HG02763 (cell line): ENCODE data around the gene FCHSD2.

Experiments
- ATAC-seq: cut with Tn5 transposase; IDR thresholded peaks from one replicate; pipeline ENCODE4 v1.9.1; 2021; ENCODE audit warnings: mild to moderate bottlenecking, moderate library complexity; ENCODE audit not compliant: unreplicated experiment

FCHSD2 gene

DNA sequence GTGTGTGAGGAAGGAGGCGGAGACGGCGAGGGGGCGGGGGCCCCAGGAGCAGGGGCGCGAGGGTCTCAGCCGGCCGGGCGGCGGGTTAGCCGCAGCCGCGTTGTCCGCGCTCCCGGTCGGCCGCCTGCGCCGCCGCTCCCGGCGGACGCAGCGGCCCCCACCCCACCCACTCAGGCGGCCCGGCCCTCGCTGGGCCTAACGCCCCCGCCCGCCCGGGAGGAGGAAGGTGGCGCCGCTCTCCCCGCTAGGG, at the start of gene FCHSD2:
FCHSD2 (minus strand) TSS at position 191 of the 250 bp plus-strand sequence. CDS start 441 bp downstream, outside the sequence.
- no peak for ATAC-seq

DNA sequence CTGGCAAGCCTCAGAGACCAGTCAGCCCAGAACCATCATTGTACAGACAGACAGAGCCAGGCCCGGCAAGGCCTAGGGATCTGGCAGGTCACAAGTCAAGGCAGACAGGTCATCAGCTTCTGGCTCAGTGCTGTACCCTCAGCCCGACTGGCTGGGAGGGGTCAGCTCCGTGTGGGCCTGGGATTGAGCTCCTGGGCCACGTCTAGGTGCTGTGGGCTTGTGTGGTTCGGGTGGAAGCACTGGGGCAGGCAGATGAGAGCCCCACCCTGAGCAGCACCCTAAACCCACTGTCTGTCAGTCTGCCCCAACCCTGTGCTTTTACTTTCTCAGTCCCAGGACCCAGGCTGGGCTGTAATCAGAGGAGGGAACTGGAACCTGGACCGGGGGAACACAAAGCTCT, 49.0 kb upstream of the FCHSD2 start:
- ATAC-seq: no peak

DNA sequence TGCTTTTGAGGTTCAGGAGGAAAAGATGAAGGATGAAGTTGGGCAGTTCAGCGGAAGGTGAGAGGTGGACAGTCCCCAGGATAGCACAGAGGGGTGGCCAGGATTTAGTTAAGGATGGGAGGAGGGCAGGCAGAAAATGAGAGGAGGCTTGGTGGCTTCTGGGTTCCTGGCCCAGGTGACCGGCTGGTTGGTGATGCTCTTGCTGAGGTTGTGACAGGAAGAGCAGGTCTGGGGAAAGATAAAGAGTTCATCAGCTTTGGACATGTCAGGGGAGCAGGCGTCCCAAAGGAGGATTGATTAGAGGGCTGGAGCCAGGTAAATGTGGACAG, 48.4 kb upstream of the FCHSD2 start:
- ATAC-seq: no peak

DNA sequence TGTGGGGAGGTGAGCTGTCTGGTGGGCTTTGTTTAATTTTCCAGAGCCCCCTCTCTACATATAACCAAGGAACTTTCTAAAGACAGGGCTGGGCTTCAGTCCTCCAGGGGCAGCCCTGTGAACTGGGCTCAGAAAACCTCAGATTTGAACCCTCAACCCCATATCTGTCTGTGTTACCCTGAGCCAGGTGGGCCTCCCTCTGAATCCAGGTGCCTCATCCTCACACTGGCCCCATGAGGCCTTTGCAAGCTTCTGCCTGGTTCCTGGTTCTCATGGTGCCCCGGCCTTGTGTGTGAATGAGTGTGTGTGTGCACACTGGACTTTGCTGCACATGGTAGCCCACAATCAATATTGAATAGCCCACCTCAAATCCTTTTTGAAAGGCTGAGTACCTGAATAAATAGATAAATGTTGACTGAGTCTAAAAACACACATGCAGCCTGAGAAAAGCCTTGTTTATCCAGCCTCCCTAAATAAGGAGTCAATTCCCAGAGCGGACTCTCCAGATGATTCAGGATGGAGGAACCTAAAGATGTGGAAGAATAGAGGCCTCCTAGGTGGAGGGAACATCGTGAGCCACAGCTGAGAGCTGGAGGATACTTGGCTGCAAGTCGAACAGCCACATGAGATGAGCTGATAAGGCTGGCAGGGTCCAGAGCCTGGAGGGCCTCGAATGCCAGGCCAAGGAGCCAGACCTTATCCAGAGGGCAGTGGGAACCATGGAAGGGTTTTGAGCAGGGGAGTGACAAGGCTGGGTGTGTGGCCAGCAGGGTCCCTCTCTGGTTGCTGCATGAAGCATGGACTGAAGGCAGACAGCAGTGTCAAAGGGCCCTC, 47.8 kb upstream of the FCHSD2 start:
- no peak for ATAC-seq

DNA sequence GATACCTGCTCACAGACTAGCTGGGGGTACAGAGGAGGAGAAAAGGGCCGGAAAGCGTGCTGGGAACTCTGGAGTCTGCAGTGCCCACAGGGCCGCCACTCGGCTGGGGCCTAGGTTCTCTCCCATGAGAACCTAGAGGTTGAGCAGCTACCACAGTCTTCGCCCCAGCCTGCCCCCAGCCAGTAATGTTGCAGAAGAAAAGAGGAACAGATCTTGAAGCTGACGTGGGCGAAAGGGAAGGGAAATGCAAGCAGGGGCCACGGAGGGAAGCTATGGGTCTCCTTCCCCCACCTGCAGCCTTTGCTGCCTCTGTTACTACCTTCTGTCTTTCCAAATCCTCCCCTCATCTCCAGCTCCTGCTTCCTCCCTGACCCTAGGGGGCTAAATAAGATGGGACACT, 47.2 kb upstream of the FCHSD2 start:
- ATAC-seq: no peak

DNA sequence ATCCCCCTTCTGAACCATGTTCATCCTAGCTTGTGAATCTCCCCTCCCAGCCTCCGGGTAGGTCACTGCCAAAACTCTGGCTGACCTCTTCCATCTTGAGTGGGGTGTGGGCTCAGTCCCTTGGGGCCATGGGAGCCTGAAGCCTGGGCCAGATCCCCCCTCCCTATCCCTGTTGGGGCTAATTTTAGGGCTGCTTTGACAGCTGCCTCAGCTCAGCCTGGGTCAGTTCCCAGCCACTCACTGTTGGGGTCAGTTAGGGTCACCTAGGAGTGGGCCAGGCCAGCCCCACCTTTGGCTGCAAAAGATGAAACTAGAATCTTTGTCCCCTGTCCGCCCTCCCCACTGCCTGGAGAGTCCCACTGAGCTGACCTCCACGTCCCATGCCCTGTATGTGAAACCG, 46.2 kb upstream of the FCHSD2 start:
- ATAC-seq: no peak

DNA sequence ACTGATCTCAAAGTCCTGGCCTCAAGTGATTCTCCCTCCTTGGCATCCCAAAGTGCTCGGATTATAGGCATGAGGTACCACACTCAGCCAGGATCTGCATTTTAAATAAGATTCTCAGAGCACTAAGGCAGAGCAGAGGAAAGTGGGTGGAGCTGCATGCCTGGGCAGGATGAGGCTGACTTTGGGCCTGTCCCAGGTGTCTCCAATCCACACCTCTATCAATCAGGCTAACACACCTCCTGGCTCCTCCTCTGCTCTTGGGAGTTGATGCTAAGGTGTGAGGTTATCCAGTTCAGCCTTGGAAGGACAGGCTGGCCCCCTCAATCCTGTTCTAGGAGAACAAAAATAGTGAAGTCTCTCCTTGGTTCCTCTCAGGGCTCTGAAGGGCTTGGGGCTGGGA, 45.7 kb upstream of the FCHSD2 start:
- ATAC-seq: no peak

DNA sequence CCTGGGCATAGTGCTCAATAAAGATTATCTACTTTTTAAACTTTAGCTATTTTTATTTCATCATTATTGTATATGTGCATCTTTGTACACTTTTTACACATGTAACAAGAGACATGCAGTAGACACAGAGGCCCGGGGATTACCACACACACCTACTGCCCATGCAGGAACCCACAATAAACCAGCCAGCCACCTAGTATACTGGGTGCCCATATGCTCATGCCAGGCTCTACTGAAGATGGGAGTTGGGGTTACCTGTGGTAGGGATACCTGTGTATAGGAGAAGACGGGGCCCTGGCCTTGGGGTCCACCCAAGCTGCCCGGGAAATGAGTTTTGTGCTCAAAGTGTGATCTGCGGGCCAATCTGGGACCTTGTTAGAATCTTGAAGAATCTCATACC, 44.8 kb upstream of the FCHSD2 start:
- no peak for ATAC-seq

DNA sequence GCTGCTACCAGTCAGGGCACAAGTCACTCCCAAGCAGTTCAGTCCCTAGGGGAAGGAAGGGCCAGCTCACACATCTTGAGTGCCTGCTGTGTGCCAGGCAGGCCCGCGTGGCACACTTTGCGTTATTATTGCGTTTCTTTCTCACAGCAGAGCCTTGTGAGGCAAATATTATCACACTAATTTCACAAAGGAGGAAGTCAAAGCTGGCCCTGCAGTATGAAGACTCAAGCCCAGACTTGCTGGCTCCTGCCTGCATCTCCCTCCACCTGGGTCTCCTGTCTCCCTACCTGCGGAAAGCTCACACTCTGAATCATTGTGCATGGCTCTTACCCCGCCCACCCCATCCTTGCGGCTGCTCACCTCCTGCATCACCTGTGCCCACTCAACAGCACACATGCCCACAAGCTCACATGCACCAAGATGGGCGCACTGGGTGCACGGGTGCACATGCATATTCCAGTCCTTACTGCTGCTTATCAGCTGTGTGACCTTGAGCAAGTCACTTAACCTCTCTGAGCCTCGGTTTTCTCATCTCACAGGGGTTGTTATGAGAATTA, 44.3 kb upstream of the FCHSD2 start:
- no peak for ATAC-seq

DNA sequence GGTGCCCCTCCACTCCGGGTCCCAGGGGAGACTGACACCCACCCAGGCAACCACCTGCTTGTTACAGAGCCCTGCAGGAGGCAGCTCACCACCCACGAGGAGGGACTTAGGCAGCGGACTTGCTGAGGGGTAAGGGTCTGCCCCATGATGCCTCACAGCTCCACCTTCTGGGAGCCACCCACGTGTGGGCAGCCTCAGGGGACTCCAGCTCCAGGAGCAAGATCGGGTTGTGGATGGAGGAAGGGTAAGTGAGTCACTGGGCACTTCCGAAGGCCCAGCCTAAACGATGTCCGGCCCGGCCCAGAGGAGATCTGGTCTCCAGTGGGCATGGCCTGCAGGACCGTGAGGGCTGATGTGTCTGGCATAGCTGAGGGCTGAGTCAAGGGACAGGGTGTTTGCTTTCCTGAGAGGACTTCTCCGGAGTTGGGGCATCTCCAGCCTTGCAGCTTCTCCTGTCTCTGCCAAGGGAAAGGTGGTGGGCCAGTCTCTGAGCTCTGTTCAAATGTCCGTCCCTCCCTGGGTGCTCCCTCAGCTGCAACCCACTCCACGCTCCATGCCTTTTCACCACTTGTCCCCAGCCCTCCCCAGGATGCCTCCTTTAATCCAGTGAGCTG, 43.7 kb upstream of the FCHSD2 start:
- no peak for ATAC-seq

DNA sequence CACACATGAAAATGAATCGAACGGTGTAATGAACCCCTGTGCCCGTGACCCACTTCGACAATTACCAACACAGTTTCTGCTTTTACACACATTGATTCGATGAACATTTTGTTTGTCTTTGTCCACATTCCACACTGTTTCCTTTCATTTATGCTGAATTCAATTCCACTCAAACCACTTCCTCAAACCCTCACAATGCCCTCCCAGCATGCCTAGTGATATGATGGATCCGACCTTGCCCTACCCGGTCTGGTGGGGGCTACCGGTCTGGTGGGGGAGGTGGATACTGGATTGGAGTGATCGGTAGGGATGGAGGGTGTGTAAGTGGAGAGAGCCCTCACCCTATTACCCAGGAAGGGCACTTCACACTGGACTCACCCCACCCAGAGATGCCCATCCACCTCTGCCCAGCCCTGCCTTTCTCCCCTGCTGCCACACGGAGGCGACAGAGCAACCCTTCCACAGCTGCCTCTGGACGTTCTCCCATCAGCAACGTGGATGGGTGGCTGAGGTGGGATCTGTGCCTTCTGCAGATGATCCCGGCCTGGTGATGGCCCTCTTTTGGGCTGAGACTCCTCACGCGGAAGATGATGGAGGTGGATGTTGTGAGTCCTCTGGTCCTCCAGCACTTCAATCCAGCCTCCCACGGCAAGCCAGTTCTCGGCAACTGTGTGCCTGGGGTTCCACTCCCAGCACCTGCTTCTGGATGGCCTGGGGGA, 43.0 kb upstream of the FCHSD2 start:
- ATAC-seq: no peak

DNA sequence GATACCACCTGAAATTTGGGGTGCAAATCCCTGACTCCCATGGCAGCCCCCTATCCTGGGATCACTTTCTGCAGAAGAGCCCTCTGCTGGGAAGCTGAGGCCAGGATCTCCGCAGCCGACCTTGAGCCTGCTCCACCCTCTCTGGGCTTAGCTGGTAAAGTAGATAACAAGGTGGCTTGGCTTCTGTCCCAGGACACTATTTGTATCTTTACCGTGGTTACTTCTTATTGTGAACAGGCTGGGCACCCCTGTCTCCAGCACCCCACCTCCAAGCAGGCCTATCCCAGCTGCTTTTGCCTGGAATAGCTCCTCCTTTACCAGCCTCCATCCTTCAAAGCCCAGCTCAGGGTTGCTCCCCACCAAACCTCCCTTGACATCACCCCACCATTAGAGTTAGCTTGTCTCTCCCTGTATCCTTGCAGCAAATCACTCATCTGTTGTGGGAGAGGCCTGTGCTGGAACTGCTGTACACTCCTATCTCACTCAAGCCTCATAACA, 40.8 kb upstream of the FCHSD2 start:
- no peak for ATAC-seq

DNA sequence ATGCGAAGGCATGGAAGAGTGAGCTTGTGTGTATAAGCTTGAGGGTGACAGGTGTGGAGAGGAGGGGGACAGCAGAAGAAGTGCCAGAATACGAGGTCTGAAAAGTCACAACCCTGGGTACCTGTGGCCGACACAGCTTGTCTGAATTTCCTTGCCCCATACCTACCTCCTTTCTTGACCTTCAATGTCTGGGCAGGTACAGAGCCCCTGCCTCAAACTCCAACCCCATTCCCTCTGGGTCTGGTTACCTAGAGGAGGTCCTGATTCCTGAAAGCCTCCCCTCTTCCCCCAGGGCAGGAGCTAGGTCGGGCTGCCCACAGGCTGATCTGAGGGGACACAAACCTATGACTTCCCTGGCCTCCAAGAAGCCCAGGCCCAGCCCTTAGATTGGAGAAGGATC, 36.6 kb upstream of the FCHSD2 start:
- no peak for ATAC-seq

DNA sequence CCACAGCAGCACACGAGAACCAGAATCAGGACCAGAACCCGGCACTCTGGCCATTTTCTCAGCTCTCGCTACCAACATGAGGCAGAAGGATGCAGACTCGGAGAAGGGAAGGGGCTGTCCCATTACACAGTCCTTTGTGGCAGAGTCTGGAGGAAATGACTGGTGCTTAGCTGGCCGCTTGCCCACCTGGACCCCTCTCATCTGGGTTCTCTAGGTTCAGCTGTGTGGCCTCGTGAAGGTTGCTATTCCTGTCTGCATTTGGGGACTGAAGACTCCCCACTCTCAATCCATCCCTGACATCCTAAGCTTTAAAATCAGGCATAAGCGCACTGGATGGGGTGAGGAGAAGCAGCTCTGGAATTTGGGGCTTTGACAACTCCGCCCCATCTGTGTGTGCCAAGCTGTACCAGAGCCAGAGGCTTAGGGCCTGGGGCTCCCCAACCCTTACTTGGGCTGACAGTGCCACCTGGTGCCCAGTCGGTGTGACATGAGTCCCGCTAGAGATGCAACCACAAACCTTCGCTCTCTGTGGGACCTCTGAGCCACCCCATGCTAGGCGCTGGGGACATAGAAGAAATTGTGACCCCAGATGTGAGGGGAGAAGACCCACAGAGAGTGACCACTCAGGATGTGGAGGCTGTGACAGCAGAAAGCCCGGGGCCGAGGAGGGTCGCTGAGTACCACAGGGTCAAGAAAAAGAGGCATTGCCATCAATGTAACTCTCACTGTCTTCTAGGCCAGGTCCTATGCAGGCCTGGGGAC, 35.8 kb upstream of the FCHSD2 start:
- peak; percentile 67 for ATAC-seq

DNA sequence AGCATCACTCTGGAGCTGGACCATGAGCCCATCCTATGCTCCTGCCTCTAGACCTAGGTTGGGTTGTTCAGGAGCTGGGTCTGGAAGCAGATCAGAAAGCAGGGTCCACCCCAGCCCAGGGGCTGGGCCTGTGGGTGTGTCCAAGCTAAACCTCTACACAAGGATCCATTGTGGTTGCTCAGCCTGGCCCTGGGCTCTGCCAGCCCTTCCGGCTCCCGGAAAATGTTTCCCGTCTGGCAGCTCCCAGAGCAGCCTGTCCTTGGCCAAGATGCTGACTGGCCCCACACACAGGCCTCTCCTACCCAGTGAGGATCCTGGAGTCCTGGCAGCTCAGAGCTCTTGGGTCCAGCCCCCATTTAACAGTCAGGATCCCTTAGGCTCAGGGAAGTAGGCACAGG, 35.3 kb upstream of the FCHSD2 start:
- no peak for ATAC-seq

DNA sequence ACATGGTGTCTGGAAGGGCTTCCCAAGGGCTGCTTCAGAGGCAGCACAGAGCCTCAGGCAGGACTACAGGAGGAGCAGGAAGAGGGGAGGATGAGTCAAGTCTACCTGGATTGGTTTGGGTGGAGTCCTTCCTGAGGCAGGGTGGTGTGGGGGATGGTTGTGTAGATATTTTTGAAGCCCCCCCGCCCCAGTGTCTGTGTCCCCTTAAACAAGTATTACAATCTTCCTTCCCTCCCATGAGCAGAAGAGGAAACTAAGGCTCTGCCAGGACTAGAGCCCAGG, 34.7 kb upstream of the FCHSD2 start:
- ATAC-seq: no peak

DNA sequence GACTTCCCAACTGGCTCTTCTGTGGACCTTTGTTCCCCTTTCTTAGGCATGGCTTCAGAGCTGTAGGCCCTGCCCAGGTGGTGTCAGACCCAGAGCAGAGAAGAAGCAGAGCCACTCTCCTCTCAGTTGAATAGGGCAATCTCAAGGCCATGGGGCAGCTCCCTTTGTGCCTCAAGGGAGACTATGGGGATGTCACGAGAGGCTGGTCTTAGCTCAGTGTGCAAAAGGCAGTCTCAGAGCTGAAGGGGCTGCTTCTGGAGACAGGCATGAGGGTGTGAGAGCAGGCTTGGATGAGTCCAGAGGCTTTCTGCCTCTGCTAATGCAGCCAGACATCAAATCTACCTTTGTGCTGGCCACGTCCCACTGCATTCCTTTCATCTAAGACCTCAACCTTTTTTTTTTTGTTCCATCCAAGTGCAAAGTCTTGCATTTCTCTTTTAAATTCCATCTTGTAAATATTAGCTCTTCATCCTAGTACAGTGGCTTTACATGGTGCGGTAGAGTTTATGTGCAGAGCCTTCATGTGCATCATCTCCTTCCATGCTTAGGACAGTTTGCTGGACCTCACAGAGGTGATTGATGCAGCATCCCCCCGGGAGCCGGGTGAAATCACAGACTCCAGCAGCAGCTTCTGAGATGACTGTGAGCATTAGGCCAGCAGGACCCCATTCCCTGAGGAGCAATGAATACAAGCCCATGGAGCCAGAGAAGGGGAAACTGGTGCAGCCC, 34.2 kb upstream of the FCHSD2 start:
- ATAC-seq: no peak

DNA sequence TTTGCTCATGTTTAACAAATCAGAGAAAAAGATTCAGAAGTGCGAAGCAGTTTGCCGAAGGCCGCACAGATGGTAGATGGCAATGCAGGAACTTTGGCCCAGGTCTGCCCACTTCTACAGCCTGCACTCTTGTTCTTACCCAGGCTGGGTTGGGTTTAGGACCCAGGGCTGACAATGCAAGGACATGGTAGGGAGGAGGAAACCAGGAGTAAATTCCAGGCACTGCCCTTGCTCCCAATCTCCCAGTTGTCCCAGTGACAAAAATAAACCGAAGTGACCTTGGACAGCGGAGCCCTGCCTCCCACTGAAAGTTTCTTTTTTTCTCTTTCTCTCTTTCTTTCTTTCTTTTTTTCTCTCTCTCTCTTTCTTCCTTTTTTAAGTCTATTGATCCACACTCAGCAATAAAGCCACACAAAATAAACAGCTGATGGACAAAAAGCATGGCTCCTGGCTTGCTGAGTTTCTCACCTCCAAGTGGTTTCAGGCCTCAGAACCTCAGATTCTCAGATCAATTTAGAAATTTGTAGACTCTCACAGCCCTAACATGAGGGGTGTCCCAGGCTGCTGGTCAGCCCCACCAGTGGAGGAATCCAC, 33.5 kb upstream of the FCHSD2 start:
- no peak for ATAC-seq

DNA sequence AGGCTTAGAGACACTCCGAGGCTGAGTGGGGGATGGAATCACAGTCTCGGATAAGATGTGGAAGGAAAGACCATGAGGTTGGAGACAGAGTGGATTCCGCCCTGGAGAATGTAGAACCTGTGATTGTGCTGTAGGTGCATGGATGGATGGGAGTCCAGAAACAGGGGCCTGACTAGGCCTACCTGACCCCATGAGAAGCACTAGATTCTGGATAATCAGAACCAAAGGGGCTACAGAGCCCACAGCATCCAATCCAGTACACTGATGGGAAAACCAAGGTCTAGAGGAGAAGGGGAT, 32.3 kb upstream of the FCHSD2 start:
- ATAC-seq: no peak

DNA sequence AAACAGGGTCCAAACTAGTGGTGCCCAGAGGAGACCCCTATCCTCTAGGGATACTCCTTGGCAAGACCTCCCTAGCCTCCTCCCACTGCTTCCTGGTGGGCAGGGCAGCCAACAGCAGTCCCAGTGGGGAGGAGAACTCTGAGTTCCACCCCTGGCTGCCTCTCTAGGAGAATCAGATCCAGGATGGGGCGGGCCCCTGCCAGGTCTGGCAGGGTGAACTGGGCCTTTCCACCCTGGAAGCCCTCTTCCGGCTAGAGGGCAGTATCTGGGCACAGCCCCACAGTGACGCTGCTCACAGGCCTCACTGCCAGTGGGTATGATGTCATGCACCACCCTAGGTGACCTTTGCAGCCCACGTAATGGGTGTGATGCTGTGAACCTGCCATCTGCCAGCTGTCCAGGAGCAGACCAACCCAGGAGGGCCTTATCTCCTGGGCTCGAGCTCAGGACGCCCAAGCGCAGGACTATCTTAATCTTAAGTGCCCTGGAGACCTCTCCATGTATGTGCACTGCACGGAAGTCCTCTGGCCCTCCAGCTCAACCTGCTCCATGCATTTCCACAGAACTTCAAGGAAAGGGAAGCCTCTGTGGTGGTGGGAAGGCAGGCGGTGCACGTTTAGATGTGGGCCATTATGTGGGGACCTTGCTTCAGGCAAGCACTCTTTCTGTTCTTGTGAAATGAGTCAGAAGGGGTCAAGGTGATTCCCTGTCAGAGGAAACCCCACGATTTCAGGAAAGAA, 31.8 kb upstream of the FCHSD2 start:
- no peak for ATAC-seq
